GM12892 (cell line): ENCODE results near the gene ZNF142.

ENCODE experiments used
- POLR2AphosphoS5 ChIP-seq: IDR thresholded peaks from 2 replicates; pipeline ENCODE4 v1.6.1; 2011; ENCODE audit warnings: low read depth, low read length, control low read depth
- TAF1 ChIP-seq: IDR thresholded peaks from 2 replicates; pipeline ENCODE4 v1.6.1; 2011; ENCODE audit warnings: low read depth, mild to moderate bottlenecking, control low read depth, low read length, borderline replicate concordance

DNA sequence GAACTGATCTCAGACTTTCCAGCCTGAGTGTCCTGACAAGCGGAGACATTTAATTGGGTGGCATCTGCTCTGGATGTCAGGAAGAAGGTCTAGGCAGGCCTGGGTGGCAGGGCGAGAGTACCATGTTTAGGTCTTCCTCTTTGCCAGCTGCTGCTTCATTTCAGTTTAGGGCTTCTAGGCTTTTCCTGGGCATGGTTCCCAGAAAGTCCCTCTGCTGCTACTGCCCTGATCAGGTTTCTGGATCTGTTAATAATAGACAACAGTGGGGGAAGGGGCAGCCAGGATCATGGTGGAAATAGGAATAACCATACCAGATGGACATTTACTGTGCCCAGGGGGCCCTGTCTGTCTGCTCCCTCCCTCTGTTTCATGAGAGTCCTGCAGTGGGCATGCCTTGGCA, 54.0 kb downstream of the ZNF142 start:
- TF ChIP-seq POLR2AphosphoS5 (no peak), TAF1 (no peak)
